OCI-LY3 (cell line): Measurements from ENCODE around the gene FOXA3.

ENCODE experiments used
- EZH2phosphoT487 ChIP-seq: fragments of 200-600 bp; shearing (Covaris generic); IDR thresholded peaks from 2 replicates; pipeline ENCODE4 v1.6.1; 2018; ENCODE audit warnings: antibody characterized with exemption, mixed run types, low read depth
- TF ChIP-seq, protein P1 (sequence below): fragments of 200-600, 300-600 bp; sonication (generic); IDR thresholded peaks from 2 replicates; pipeline ENCODE4 v1.5.1; 2014; ENCODE audit warnings: antibody characterized with exemption, low read length, low read depth

DNA sequence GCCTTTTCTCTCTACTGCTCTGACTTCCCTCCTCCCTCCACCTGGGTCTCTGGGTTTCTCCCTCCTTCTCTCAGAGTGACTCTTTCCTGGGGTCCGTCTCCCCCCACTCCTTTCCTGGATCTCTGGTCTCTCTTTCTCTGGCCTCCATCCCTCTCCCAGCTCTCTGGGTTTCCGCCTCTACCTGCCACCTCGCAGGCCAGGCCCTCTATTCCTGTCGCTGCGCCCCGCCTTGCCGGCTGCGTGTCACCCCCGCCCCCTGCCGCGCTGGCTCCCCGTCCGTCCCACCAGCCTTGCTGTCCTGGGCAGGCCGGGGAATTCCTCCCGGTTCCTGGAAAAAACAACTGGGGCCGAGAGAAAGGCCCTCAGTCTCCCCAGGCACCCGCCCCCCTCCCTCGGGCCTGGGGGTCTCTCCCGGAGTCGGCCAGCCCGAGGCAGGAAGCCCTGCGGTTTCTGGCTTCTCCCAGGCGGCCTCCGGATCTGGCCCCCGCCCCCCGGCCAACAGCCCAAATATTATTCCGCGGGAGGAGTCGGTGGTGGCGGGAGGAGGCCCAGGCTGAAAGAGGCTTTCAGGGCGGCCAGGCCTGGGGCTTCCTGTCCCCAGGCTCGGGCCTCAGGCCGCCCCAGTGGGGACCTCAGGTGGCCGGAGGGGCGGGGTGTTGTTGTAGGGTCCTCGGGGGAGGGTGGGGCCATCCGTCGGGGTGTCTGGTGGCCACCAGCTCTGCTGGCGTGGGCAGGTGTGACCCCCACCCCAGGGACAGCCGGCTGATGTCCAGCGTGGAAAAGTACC lies 12.5 kb downstream of the FOXA3 start:
- TF ChIP-seq, protein P1, sequence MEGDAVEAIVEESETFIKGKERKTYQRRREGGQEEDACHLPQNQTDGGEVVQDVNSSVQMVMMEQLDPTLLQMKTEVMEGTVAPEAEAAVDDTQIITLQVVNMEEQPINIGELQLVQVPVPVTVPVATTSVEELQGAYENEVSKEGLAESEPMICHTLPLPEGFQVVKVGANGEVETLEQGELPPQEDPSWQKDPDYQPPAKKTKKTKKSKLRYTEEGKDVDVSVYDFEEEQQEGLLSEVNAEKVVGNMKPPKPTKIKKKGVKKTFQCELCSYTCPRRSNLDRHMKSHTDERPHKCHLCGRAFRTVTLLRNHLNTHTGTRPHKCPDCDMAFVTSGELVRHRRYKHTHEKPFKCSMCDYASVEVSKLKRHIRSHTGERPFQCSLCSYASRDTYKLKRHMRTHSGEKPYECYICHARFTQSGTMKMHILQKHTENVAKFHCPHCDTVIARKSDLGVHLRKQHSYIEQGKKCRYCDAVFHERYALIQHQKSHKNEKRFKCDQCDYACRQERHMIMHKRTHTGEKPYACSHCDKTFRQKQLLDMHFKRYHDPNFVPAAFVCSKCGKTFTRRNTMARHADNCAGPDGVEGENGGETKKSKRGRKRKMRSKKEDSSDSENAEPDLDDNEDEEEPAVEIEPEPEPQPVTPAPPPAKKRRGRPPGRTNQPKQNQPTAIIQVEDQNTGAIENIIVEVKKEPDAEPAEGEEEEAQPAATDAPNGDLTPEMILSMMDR: no peak
- no peak for TF ChIP-seq EZH2phosphoT487
